PC-9 (cell line): ENCODE measurements around the gene NEU1.

Experiments used
- EZH2 ChIP-seq: fragments of 200-600 bp; sonication (generic); IDR thresholded peaks from 2 replicates; pipeline ENCODE4 v1.8.0; 2017; ENCODE audit warnings: antibody characterized with exemption, low read depth
- TF ChIP-seq, protein P1 (sequence below): fragments of 200-600 bp; sonication (generic); conservative IDR thresholded peaks from 2 replicates; pipeline ENCODE4 v1.6.1; 2017; ENCODE audit warnings: mixed run types, antibody characterized with exemption, mild to moderate bottlenecking, moderate library complexity

- TF ChIP-seq, protein P1, sequence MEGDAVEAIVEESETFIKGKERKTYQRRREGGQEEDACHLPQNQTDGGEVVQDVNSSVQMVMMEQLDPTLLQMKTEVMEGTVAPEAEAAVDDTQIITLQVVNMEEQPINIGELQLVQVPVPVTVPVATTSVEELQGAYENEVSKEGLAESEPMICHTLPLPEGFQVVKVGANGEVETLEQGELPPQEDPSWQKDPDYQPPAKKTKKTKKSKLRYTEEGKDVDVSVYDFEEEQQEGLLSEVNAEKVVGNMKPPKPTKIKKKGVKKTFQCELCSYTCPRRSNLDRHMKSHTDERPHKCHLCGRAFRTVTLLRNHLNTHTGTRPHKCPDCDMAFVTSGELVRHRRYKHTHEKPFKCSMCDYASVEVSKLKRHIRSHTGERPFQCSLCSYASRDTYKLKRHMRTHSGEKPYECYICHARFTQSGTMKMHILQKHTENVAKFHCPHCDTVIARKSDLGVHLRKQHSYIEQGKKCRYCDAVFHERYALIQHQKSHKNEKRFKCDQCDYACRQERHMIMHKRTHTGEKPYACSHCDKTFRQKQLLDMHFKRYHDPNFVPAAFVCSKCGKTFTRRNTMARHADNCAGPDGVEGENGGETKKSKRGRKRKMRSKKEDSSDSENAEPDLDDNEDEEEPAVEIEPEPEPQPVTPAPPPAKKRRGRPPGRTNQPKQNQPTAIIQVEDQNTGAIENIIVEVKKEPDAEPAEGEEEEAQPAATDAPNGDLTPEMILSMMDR = no peak; the same call in 1 of the 2 replicates
- TF ChIP-seq EZH2 = no peak
Observed at GRCh38 chr6:31836474-31837368, 25.9 kb downstream of the NEU1 start.
